ENCODE measurements around the gene ACBD6. TPM values are rescaled to one million over a fixed set of nuclear protein-coding genes. Genes with fewer than 3 reads are reported as not detected.

Gene ACBD6
- total and polyA plus RNA-seq, 2 experiments from 2014 or later, result 75.7 to 88.8 TPM

GRCh38 chr1:180244840-180245239, 257.5 kb downstream of the ACBD6 start:
- Histone ChIP-seq H4K20me1 (replicated peaks; ENCODE audit: insufficient read depth) (0 out of 2 replicates have a peak, but pooled peaks cover 3% of the 10 kb centered on the region), H3K36me3 (ENCODE audit: insufficient read depth) (no peaks in the 10 kb centered on the region), H3K27me3 (ENCODE audit: insufficient read depth) (no peaks in the 10 kb centered on the region), H3K79me2 (replicated peaks; ENCODE audit: insufficient read depth) (no peaks in the 10 kb centered on the region), H3K4me3 (no peak overlapping the region), H3K4me2 (no peak overlapping the region), H3K4me1 (ENCODE audit: insufficient read depth) (peaks cover 48% of the 10 kb centered on the region), H3F3A (replicated peaks; ENCODE audit: low read depth) (peaks cover 2% of the 10 kb centered on the region; the same call in 1 of the 2 replicates), H3K9me2 (ENCODE audit: insufficient read depth) (no peaks in the 10 kb centered on the region), H2AFZ (no peak overlapping the region), H3K27ac (ENCODE audit: low read depth) (no peak overlapping the region)
- no peaks in the 10 kb centered on the region for H3K9me3 Mint-ChIP-seq
- H3K36me3 Mint-ChIP-seq (ENCODE audit: low read depth), result no peaks in the 10 kb centered on the region
- no peak overlapping the region for H3K4me3 Mint-ChIP-seq
- H3K27ac Mint-ChIP-seq, result no peak overlapping the region
- no peak for DNase-seq (ENCODE audit: low spot score)
- peaks cover 66% of the 10 kb centered on the region for H3K4me1 Mint-ChIP-seq
- TF ChIP-seq, protein P1, sequence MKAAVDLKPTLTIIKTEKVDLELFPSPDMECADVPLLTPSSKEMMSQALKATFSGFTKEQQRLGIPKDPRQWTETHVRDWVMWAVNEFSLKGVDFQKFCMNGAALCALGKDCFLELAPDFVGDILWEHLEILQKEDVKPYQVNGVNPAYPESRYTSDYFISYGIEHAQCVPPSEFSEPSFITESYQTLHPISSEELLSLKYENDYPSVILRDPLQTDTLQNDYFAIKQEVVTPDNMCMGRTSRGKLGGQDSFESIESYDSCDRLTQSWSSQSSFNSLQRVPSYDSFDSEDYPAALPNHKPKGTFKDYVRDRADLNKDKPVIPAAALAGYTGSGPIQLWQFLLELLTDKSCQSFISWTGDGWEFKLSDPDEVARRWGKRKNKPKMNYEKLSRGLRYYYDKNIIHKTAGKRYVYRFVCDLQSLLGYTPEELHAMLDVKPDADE (IDR thresholded peaks at IDR 0.05), result no peak
- TF ChIP-seq CREB1 (CRISPR knock-in tag; IDR thresholded peaks at IDR 0.05; ENCODE audit: low read depth), result no peak
- TF ChIP-seq POLR2AphosphoS5 (IDR thresholded peaks at IDR 0.05; ENCODE audit: low read depth), result no peak
- TF ChIP-seq ZNF462 (CRISPR knock-in tag; IDR thresholded peaks at IDR 0.05), result no peak
- no peak for TF ChIP-seq JUNB (IDR thresholded peaks at IDR 0.05; ENCODE audit: unreplicated experiment)
- no peak for TF ChIP-seq ZNF114 (CRISPR knock-in tag; IDR thresholded peaks at IDR 0.05)
- TF ChIP-seq, protein P2, sequence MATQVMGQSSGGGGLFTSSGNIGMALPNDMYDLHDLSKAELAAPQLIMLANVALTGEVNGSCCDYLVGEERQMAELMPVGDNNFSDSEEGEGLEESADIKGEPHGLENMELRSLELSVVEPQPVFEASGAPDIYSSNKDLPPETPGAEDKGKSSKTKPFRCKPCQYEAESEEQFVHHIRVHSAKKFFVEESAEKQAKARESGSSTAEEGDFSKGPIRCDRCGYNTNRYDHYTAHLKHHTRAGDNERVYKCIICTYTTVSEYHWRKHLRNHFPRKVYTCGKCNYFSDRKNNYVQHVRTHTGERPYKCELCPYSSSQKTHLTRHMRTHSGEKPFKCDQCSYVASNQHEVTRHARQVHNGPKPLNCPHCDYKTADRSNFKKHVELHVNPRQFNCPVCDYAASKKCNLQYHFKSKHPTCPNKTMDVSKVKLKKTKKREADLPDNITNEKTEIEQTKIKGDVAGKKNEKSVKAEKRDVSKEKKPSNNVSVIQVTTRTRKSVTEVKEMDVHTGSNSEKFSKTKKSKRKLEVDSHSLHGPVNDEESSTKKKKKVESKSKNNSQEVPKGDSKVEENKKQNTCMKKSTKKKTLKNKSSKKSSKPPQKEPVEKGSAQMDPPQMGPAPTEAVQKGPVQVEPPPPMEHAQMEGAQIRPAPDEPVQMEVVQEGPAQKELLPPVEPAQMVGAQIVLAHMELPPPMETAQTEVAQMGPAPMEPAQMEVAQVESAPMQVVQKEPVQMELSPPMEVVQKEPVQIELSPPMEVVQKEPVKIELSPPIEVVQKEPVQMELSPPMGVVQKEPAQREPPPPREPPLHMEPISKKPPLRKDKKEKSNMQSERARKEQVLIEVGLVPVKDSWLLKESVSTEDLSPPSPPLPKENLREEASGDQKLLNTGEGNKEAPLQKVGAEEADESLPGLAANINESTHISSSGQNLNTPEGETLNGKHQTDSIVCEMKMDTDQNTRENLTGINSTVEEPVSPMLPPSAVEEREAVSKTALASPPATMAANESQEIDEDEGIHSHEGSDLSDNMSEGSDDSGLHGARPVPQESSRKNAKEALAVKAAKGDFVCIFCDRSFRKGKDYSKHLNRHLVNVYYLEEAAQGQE (IDR thresholded peaks at IDR 0.05; ENCODE audit: unreplicated experiment), result no peak
- no peak for TF ChIP-seq EZH2 (IDR thresholded peaks at IDR 0.05; ENCODE audit: low read depth, unreplicated experiment)
- TF ChIP-seq CTCF (conservative IDR thresholded peaks at IDR 0.05; ENCODE audit: low read depth in 2 of 2), result no peak
- no peak for TF ChIP-seq STAT1 (IDR thresholded peaks at IDR 0.05; ENCODE audit: unreplicated experiment)
- no peak for TF ChIP-seq EZH2phosphoT487 (IDR thresholded peaks at IDR 0.05; ENCODE audit: unreplicated experiment)
- no peak for TF ChIP-seq NANOG (IDR thresholded peaks at IDR 0.05; ENCODE audit: borderline replicate concordance)
- TF ChIP-seq ZNF331 (CRISPR knock-in tag; IDR thresholded peaks at IDR 0.05; ENCODE audit: low read depth), result no peak
- peaks cover 18% of the 10 kb centered on the region for H3K27me3 Mint-ChIP-seq (ENCODE audit: insufficient read depth, low read depth, poor library complexity)
- 0 out of 3 replicates have a peak, but pooled peaks have one; percentile 5 for ATAC-seq
